HEK293 (cell line): ENCODE results near the gene TBC1D22A.

ENCODE experiments used
- CTCF ChIA-PET: fragments of 350-600 bp; formaldehyde crosslinking; extraction: SDS; loops from one replicate; lab custom pipeline; 2021; ENCODE audit warnings: antibody characterized with exemption; lab: Yijun Ruan, JAX
- POLR2A ChIA-PET: fragments of 300-600 bp; formaldehyde crosslinking; extraction: SDS; loops from one replicate; lab custom pipeline; 2020; ENCODE audit warnings: antibody characterized with exemption, inconsistent platforms; lab: Yijun Ruan, JAX
- H3K27ac ChIP-seq: fragments of 200-500 bp; sonication (Bioruptor generic); 2 replicates; pipeline ENCODE4 v1.5.1; 2014; ENCODE audit warnings: low read depth, low read length, control low read depth, inconsistent platforms; ENCODE audit errors: extremely low read depth
- H3K36me3 ChIP-seq, 2 experiments: fragments of 200-500 bp in 1 of 2; sonication (Bioruptor generic) in 1 of 2; 1 replicate in 1 of 2; 2 replicates in 1 of 2; pipeline ENCODE4 v1.5.1; 2014 to 2017; ENCODE audit warnings: inconsistent platforms in 2 of 2, low read length in 2 of 2; ENCODE audit not compliant: control insufficient read depth in 2 of 2, insufficient read depth in 1 of 2
- H3K4me1 ChIP-seq: fragments of 200-500 bp; sonication (Bioruptor generic); 2 replicates; pipeline ENCODE4 v1.5.1; 2014; ENCODE audit warnings: mild to moderate bottlenecking, low read length, inconsistent platforms; ENCODE audit not compliant: control insufficient read depth, insufficient read depth
- H3K4me3 ChIP-seq: 2 replicates; pipeline ENCODE4 v1.5.1; 2011; ENCODE audit warnings: low read depth, mild to moderate bottlenecking, control low read depth, low read length, moderate library complexity
- H3K9me3 ChIP-seq: fragments of 200-500 bp; sonication (Bioruptor generic); 2 replicates; pipeline ENCODE4 v1.5.1; 2014; ENCODE audit warnings: low read depth, low read length, inconsistent platforms; ENCODE audit not compliant: control insufficient read depth, insufficient read depth
- BCL11B ChIP-seq: fragments of 450-650 bp; formaldehyde crosslinking; IDR thresholded peaks from 2 replicates; pipeline ENCODE4 v1.5.1; 2016; ENCODE audit warnings: low read depth, missing biosample characterization, missing genetic modification characterization
- EGR2 ChIP-seq: fragments of 450-650 bp; formaldehyde crosslinking; IDR thresholded peaks from 2 replicates; pipeline ENCODE4 v1.5.1; 2016; ENCODE audit warnings: low read depth, missing biosample characterization, missing genetic modification characterization
- KLF1 ChIP-seq: fragments of 450-650 bp; formaldehyde crosslinking; IDR thresholded peaks from 2 replicates; pipeline ENCODE4 v1.5.1; 2016; ENCODE audit warnings: missing biosample characterization, missing genetic modification characterization
- KLF10 ChIP-seq: fragments of 450-650 bp; IDR thresholded peaks from 2 replicates; pipeline ENCODE4 v1.5.1; 2018; ENCODE audit warnings: missing biosample characterization, mild to moderate bottlenecking, missing genetic modification characterization
- ZFHX2 ChIP-seq: fragments of 450-650 bp; formaldehyde crosslinking; conservative IDR thresholded peaks from 2 replicates; pipeline ENCODE4 v1.5.1; 2016; ENCODE audit warnings: missing biosample characterization, missing genetic modification characterization
- ZIC2 ChIP-seq: fragments of 450-650 bp; formaldehyde crosslinking; IDR thresholded peaks from 2 replicates; pipeline ENCODE4 v1.5.1; 2016; ENCODE audit warnings: missing biosample characterization, missing genetic modification characterization
- ZNF10 ChIP-seq: fragments of 450-650 bp; formaldehyde crosslinking; IDR thresholded peaks from 2 replicates; pipeline ENCODE4 v1.5.1; 2017; ENCODE audit warnings: missing biosample characterization, missing genetic modification characterization
- ZNF112 ChIP-seq: fragments of 450-650 bp; formaldehyde crosslinking; IDR thresholded peaks from 2 replicates; pipeline ENCODE4 v1.5.0; 2017; ENCODE audit warnings: missing biosample characterization, missing genetic modification characterization
- ZNF121 ChIP-seq: fragments of 450-650 bp; formaldehyde crosslinking; IDR thresholded peaks from 2 replicates; pipeline ENCODE4 v1.5.1; 2016; ENCODE audit warnings: missing biosample characterization, missing genetic modification characterization
- ZNF214 ChIP-seq: fragments of 450-650 bp; formaldehyde crosslinking; IDR thresholded peaks from 2 replicates; pipeline ENCODE4 v1.5.1; 2017; ENCODE audit warnings: missing biosample characterization, mild to moderate bottlenecking, missing genetic modification characterization, borderline replicate concordance
- ZNF239 ChIP-seq: fragments of 450-650 bp; formaldehyde crosslinking; IDR thresholded peaks from 2 replicates; pipeline ENCODE4 v1.5.1; 2016; ENCODE audit warnings: missing biosample characterization, missing genetic modification characterization
- ZNF248 ChIP-seq: fragments of 450-650 bp; formaldehyde crosslinking; IDR thresholded peaks from 2 replicates; pipeline ENCODE4 v1.5.1; 2017; ENCODE audit warnings: missing biosample characterization, missing genetic modification characterization
- ZNF292 ChIP-seq: fragments of 450-650 bp; formaldehyde crosslinking; IDR thresholded peaks from 2 replicates; pipeline ENCODE4 v1.5.1; 2016; ENCODE audit warnings: low read depth, missing biosample characterization, missing genetic modification characterization, borderline replicate concordance
- ZNF37A ChIP-seq: fragments of 450-650 bp; IDR thresholded peaks from 2 replicates; pipeline ENCODE4 v1.5.1; 2018; ENCODE audit warnings: missing biosample characterization, missing genetic modification characterization
- ZNF473 ChIP-seq: fragments of 450-650 bp; formaldehyde crosslinking; IDR thresholded peaks from 2 replicates; pipeline ENCODE4 v1.5.1; 2017; ENCODE audit warnings: missing biosample characterization, missing genetic modification characterization
- ZNF510 ChIP-seq: fragments of 450-650 bp; formaldehyde crosslinking; IDR thresholded peaks from 2 replicates; pipeline ENCODE4 v1.5.1; 2018; ENCODE audit warnings: mild to moderate bottlenecking, missing genetic modification characterization, missing biosample characterization; ENCODE audit not compliant: insufficient replicate concordance
- ZNF514 ChIP-seq: fragments of 450-650 bp; formaldehyde crosslinking; IDR thresholded peaks from 2 replicates; pipeline ENCODE4 v1.5.1; 2016; ENCODE audit warnings: missing biosample characterization, missing genetic modification characterization
- ZNF529 ChIP-seq: fragments of 450-650 bp; formaldehyde crosslinking; IDR thresholded peaks from 2 replicates; pipeline ENCODE4 v1.5.1; 2017; ENCODE audit warnings: missing genetic modification characterization, missing biosample characterization; ENCODE audit not compliant: insufficient replicate concordance
- ZNF548 ChIP-seq: fragments of 450-650 bp; formaldehyde crosslinking; IDR thresholded peaks from 2 replicates; pipeline ENCODE4 v1.5.1; 2016; ENCODE audit warnings: missing biosample characterization, missing genetic modification characterization
- ZNF660 ChIP-seq: fragments of 450-650 bp; IDR thresholded peaks from 2 replicates; pipeline ENCODE4 v1.5.1; 2018; ENCODE audit warnings: missing biosample characterization, mild to moderate bottlenecking, missing genetic modification characterization
- ZNF768 ChIP-seq: fragments of 450-650 bp; formaldehyde crosslinking; IDR thresholded peaks from 2 replicates; pipeline ENCODE4 v1.5.1; 2018; ENCODE audit warnings: missing biosample characterization, mild to moderate bottlenecking, missing genetic modification characterization
- ZNF830 ChIP-seq: fragments of 450-650 bp; IDR thresholded peaks from 2 replicates; pipeline ENCODE4 v1.5.0; 2018; ENCODE audit warnings: missing biosample characterization, missing genetic modification characterization, low read depth, mild to moderate bottlenecking, moderate library complexity
- TF ChIP-seq, protein P1 (sequence below): fragments of 450-650 bp; formaldehyde crosslinking; IDR thresholded peaks from 2 replicates; pipeline ENCODE4 v1.5.1; 2016; ENCODE audit warnings: missing biosample characterization, missing genetic modification characterization
- TF ChIP-seq, protein P2 (sequence below): fragments of 450-650 bp; formaldehyde crosslinking; IDR thresholded peaks from 2 replicates; pipeline ENCODE4 v1.5.1; 2016; ENCODE audit warnings: missing biosample characterization, missing genetic modification characterization
- TF ChIP-seq, protein P3 (sequence below): fragments of 450-650 bp; formaldehyde crosslinking; IDR thresholded peaks from 2 replicates; pipeline ENCODE4 v1.5.1; 2016; ENCODE audit warnings: missing biosample characterization, missing genetic modification characterization
- TF ChIP-seq, protein P4 (sequence below): fragments of 450-650 bp; formaldehyde crosslinking; IDR thresholded peaks from 2 replicates; pipeline ENCODE4 v1.5.1; 2016; ENCODE audit warnings: missing biosample characterization, missing genetic modification characterization, borderline replicate concordance

Gene TBC1D22A

DNA sequence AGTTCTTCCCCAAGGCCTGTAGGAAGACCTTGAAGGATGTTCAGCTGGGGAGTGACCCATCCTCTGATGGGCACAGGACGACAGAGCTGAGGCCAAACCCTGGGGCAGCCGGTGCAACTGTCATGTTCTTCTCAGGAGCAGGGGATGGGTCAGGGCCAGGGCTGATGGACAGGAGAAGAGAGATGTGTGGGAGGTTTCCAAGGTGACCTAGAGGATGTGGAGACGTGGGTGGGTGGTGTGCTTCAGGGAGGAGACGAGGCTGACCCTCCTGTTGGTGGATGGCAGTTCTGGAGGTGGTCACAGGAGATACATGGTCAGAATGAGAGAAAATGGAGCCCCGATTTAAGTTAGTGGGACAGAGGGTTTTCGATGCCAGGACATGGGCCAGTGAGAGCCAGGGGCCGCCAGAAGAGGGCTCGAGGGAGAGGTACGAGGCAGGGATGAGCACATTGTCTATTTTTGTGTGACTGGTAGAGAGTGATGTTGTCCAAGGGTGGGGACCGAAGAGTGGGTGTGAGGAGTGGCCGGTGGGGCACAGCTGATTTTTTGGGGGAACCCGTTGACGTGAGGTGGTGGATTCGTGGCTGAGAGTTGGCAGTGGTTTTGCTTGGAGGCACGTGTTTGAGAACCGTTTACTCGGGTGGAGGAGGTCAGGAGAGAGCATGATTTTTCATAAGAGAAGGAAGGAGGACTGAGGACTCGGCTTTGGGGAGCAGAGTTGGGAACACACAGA lies 14.6 kb downstream of the TBC1D22A start:
- no peak overlapping the region for H3K4me3 ChIP-seq
- H3K4me1 ChIP-seq: peaks cover 33% of the 10 kb centered on the region
- H3K27ac ChIP-seq: no peak overlapping the region; the same call in 1 of the 2 replicates
- CTCF ChIA-PET: interaction anchor here (0.6 to 3.7 kb wide), 4 partner anchors 18 to 771 kb away, joined by 4 to 30 read pairs (median 6); no protein-coding TSS in a partner anchor
- no peaks in the 10 kb centered on the region for H3K9me3 ChIP-seq
- H3K36me3 ChIP-seq: no peaks in the 10 kb centered on the region
- POLR2A ChIA-PET: interaction anchor here (1.9 kb wide), 1 partner anchor 14 kb away, joined by 10 read pairs; the partner anchor contains the start of gene TBC1D22A
- TF ChIP-seq ZFHX2 (tag by site-specific recombination): peak; percentile 80
- no peak for TF ChIP-seq ZNF214 (tag by site-specific recombination)
- TF ChIP-seq ZNF830 (tag by site-specific recombination): no peak
- TF ChIP-seq ZNF292 (tag by site-specific recombination): no peak
- TF ChIP-seq EGR2 (tag by site-specific recombination): peak; percentile 90
- TF ChIP-seq BCL11B (tag by site-specific recombination): no peak
- TF ChIP-seq ZNF529 (tag by site-specific recombination): no peak
- peak; percentile 47; the same call in 1 of the 2 replicates for TF ChIP-seq KLF1
- TF ChIP-seq, protein P1, sequence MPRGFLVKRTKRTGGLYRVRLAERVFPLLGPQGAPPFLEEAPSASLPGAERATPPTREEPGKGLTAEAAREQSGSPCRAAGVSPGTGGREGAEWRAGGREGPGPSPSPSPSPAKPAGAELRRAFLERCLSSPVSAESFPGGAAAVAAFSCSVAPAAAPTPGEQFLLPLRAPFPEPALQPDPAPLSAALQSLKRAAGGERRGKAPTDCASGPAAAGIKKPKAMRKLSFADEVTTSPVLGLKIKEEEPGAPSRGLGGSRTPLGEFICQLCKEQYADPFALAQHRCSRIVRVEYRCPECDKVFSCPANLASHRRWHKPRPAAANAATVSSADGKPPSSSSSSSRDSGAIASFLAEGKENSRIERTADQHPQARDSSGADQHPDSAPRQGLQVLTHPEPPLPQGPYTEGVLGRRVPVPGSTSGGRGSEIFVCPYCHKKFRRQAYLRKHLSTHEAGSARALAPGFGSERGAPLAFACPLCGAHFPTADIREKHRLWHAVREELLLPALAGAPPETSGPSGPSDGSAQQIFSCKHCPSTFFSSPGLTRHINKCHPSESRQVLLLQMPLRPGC (tag by site-specific recombination): no peak
- no peak for TF ChIP-seq ZNF239 (tag by site-specific recombination)
- TF ChIP-seq ZNF660 (tag by site-specific recombination): no peak
- TF ChIP-seq ZNF768 (tag by site-specific recombination): no peak
- no peak for TF ChIP-seq ZNF37A (tag by site-specific recombination)
- no peak for TF ChIP-seq ZNF514 (tag by site-specific recombination)
- no peak for TF ChIP-seq ZNF10 (tag by site-specific recombination)
- no peak for TF ChIP-seq ZNF121
- no peak for TF ChIP-seq ZNF248 (tag by site-specific recombination)
- no peak for TF ChIP-seq ZNF510
- TF ChIP-seq ZNF548 (tag by site-specific recombination): no peak
- TF ChIP-seq, protein P2, sequence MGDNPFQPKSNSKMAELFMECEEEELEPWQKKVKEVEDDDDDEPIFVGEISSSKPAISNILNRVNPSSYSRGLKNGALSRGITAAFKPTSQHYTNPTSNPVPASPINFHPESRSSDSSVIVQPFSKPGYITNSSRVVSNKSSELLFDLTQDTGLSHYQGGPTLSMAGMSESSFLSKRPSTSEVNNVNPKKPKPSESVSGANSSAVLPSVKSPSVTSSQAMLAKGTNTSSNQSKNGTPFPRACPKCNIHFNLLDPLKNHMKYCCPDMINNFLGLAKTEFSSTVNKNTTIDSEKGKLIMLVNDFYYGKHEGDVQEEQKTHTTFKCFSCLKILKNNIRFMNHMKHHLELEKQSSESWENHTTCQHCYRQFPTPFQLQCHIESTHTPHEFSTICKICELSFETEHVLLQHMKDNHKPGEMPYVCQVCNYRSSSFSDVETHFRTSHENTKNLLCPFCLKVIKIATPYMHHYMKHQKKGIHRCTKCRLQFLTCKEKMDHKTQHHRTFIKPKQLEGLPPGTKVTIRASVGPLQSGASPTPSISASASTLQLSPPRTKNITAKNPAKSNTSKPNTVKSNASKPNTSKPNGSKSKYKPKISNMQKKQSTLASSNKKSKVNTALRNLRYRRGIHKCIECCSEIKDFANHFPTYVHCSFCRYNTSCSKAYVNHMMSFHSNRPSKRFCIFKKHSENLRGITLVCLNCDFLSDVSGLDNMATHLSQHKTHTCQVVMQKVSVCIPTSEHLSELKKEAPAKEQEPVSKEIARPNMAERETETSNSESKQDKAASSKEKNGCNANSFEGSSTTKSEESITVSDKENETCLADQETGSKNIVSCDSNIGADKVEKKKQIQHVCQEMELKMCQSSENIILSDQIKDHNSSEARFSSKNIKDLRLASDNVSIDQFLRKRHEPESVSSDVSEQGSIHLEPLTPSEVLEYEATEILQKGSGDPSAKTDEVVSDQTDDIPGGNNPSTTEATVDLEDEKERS (tag by site-specific recombination): no peak
- TF ChIP-seq ZIC2 (tag by site-specific recombination): no peak
- TF ChIP-seq ZNF473: no peak
- TF ChIP-seq ZNF112 (tag by site-specific recombination): no peak
- no peak for TF ChIP-seq KLF10
- TF ChIP-seq, protein P3, sequence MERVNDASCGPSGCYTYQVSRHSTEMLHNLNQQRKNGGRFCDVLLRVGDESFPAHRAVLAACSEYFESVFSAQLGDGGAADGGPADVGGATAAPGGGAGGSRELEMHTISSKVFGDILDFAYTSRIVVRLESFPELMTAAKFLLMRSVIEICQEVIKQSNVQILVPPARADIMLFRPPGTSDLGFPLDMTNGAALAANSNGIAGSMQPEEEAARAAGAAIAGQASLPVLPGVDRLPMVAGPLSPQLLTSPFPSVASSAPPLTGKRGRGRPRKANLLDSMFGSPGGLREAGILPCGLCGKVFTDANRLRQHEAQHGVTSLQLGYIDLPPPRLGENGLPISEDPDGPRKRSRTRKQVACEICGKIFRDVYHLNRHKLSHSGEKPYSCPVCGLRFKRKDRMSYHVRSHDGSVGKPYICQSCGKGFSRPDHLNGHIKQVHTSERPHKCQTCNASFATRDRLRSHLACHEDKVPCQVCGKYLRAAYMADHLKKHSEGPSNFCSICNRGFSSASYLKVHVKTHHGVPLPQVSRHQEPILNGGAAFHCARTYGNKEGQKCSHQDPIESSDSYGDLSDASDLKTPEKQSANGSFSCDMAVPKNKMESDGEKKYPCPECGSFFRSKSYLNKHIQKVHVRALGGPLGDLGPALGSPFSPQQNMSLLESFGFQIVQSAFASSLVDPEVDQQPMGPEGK (tag by site-specific recombination): no peak
- TF ChIP-seq, protein P4, sequence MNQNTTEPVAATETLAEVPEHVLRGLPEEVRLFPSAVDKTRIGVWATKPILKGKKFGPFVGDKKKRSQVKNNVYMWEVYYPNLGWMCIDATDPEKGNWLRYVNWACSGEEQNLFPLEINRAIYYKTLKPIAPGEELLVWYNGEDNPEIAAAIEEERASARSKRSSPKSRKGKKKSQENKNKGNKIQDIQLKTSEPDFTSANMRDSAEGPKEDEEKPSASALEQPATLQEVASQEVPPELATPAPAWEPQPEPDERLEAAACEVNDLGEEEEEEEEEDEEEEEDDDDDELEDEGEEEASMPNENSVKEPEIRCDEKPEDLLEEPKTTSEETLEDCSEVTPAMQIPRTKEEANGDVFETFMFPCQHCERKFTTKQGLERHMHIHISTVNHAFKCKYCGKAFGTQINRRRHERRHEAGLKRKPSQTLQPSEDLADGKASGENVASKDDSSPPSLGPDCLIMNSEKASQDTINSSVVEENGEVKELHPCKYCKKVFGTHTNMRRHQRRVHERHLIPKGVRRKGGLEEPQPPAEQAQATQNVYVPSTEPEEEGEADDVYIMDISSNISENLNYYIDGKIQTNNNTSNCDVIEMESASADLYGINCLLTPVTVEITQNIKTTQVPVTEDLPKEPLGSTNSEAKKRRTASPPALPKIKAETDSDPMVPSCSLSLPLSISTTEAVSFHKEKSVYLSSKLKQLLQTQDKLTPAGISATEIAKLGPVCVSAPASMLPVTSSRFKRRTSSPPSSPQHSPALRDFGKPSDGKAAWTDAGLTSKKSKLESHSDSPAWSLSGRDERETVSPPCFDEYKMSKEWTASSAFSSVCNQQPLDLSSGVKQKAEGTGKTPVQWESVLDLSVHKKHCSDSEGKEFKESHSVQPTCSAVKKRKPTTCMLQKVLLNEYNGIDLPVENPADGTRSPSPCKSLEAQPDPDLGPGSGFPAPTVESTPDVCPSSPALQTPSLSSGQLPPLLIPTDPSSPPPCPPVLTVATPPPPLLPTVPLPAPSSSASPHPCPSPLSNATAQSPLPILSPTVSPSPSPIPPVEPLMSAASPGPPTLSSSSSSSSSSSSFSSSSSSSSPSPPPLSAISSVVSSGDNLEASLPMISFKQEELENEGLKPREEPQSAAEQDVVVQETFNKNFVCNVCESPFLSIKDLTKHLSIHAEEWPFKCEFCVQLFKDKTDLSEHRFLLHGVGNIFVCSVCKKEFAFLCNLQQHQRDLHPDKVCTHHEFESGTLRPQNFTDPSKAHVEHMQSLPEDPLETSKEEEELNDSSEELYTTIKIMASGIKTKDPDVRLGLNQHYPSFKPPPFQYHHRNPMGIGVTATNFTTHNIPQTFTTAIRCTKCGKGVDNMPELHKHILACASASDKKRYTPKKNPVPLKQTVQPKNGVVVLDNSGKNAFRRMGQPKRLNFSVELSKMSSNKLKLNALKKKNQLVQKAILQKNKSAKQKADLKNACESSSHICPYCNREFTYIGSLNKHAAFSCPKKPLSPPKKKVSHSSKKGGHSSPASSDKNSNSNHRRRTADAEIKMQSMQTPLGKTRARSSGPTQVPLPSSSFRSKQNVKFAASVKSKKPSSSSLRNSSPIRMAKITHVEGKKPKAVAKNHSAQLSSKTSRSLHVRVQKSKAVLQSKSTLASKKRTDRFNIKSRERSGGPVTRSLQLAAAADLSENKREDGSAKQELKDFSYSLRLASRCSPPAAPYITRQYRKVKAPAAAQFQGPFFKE: no peak
